PC-9 (cell line): ENCODE measurements around the gene PSMB7. TPM values are rescaled to one million over a fixed set of nuclear protein-coding genes. Genes with fewer than 3 reads are reported as not detected.

Source experiments
- BruUV-seq: library from RNA; stranded (reverse); fragments of 400-500 nt; replicated peaks from 2 replicates; lab custom pipeline; 2021; lab: Mats Ljungman, UMichigan
- CTCF ChIA-PET: fragments of 300-600 bp; sonication (Branson Sonifier 250); formaldehyde crosslinking; loops from one replicate; lab custom pipeline; 2022; ENCODE audit warnings: antibody characterized with exemption; lab: Charles Lee
- POLR2A ChIA-PET: fragments of 300-600 bp; sonication (Branson Sonifier 250); formaldehyde crosslinking; loops from one replicate; lab custom pipeline; 2022; ENCODE audit warnings: antibody characterized with exemption; ENCODE audit not compliant: unreplicated experiment; lab: Charles Lee
- DNase-seq, 2 experiments: peaks; one replicate each; pipeline versions ENCODE4 v3.0.0 to v3.0.0-alpha.2; 2015 to 2022; ENCODE audit warnings: mixed read lengths in 1 of 2
- H2AFZ ChIP-seq: fragments of 200-600 bp; sonication (generic); 2 replicates; pipeline ENCODE4 v1.8.1; 2017; ENCODE audit warnings: antibody characterized with exemption
- H3F3A ChIP-seq: fragments of 200-600 bp; sonication (generic); 2 replicates; pipeline ENCODE4 v1.8.1; 2017; ENCODE audit warnings: antibody characterized with exemption, mild to moderate bottlenecking, low read depth; ENCODE audit not compliant: insufficient read depth
- H3K27ac ChIP-seq: fragments of 200-600 bp; sonication (generic); 2 replicates; pipeline ENCODE4 v1.6.1; 2016; ENCODE audit warnings: mixed run types
- H3K27me3 ChIP-seq: fragments of 200-600 bp; sonication (generic); 2 replicates; pipeline ENCODE4 v1.6.1; 2016; ENCODE audit warnings: low read depth, mixed run types; ENCODE audit not compliant: insufficient read depth
- H3K36me3 ChIP-seq: fragments of 200-600 bp; sonication (generic); 2 replicates; pipeline ENCODE4 v1.6.1; 2016; ENCODE audit warnings: low read depth, mixed run types
- H3K4me1 ChIP-seq: fragments of 200-600 bp; sonication (generic); replicated peaks from 2 replicates; pipeline ENCODE4 v1.6.1; 2016; ENCODE audit warnings: mixed run types; ENCODE audit not compliant: insufficient read depth
- H3K4me2 ChIP-seq: fragments of 200-600 bp; sonication (generic); 2 replicates; pipeline ENCODE4 v1.6.1; 2017; ENCODE audit warnings: mixed run types
- H3K4me3 ChIP-seq: fragments of 200-600 bp; sonication (generic); 2 replicates; pipeline ENCODE4 v1.6.1; 2016; ENCODE audit warnings: mixed run types
- H3K79me2 ChIP-seq: fragments of 200-600 bp; sonication (generic); 2 replicates; pipeline ENCODE4 v1.6.1; 2017; ENCODE audit warnings: low read depth, mixed run types
- H3K9me2 ChIP-seq: fragments of 200-600 bp; sonication (generic); 2 replicates; pipeline ENCODE4 v1.8.1; 2017; ENCODE audit warnings: mild to moderate bottlenecking; ENCODE audit not compliant: insufficient read depth
- H3K9me3 ChIP-seq: fragments of 200-600 bp; sonication (generic); 2 replicates; pipeline ENCODE4 v1.8.1; 2016; ENCODE audit warnings: low read depth; ENCODE audit not compliant: insufficient read depth
- H4K20me1 ChIP-seq: fragments of 200-600 bp; sonication (generic); 2 replicates; pipeline ENCODE4 v1.8.1; 2017; ENCODE audit not compliant: insufficient read depth
- CTCF ChIP-seq: fragments of 200-600 bp; sonication (generic); conservative IDR thresholded peaks from 2 replicates; pipeline ENCODE4 v1.6.1; 2017; ENCODE audit warnings: mixed run types, antibody characterized with exemption, mild to moderate bottlenecking, moderate library complexity
- EZH2 ChIP-seq: fragments of 200-600 bp; sonication (generic); IDR thresholded peaks from 2 replicates; pipeline ENCODE4 v1.8.0; 2017; ENCODE audit warnings: antibody characterized with exemption, low read depth
- intact Hi-C: fragments of 100-400 bp; cut with micrococcal nuclease; formaldehyde crosslinking; loops from one replicate; pipeline ENCODE4 v1.10.0; 2022; ENCODE audit not compliant: unreplicated experiment
- total RNA-seq: library from RNA; stranded (reverse); gene quantifications from 2 replicates; pipeline ENCODE4 v1.2.3, GENCODE V29; 2021

Gene PSMB7
- total RNA-seq, 1 experiment from 2014 or later, result 359 TPM

GRCh38 chr9:124331580-124331979 is 83.7 kb downstream of the PSMB7 start:
- H4K20me1 ChIP-seq, result no peaks in the 10 kb centered on the region
- H3K4me3 ChIP-seq, result no peak overlapping the region
- no peaks in the 10 kb centered on the region for H3K9me3 ChIP-seq
- no peak for TF ChIP-seq CTCF
- TF ChIP-seq EZH2, result no peak
- no TSS peak for BruUV-seq
- H3F3A ChIP-seq, result no peaks in the 10 kb centered on the region
- H2AFZ ChIP-seq, result no peak overlapping the region
- ChIA-PET CTCF (interaction anchor here (0.6 kb wide), 1 partner anchor 118 kb away, joined by 5 read pairs; no protein-coding TSS in a partner anchor), POLR2A (no interaction called here)
- H3K9me2 ChIP-seq, result no peaks in the 10 kb centered on the region
- intact Hi-C loops, result no loop called here
- no peak overlapping the region for H3K27ac ChIP-seq
- no peak for DNase-seq
- no peaks in the 10 kb centered on the region for H3K36me3 ChIP-seq
- no peaks in the 10 kb centered on the region for H3K4me1 ChIP-seq
- no peak overlapping the region for H3K4me2 ChIP-seq
- no peaks in the 10 kb centered on the region for H3K27me3 ChIP-seq
- H3K79me2 ChIP-seq, result no peaks in the 10 kb centered on the region

GRCh38 chr9:124330011-124330697 is 85.1 kb downstream of the PSMB7 start:
- no peak overlapping the region for H3K4me2 ChIP-seq
- CTCF ChIA-PET, result no interaction called here
- no peak overlapping the region for H3K27ac ChIP-seq
- no peak for DNase-seq
- POLR2A ChIA-PET, result no interaction called here
- H3K9me2 ChIP-seq, result no peaks in the 10 kb centered on the region
- intact Hi-C loops, result no loop called here
- H2AFZ ChIP-seq, result no peak overlapping the region
- no peaks in the 10 kb centered on the region for H4K20me1 ChIP-seq
- no peaks in the 10 kb centered on the region for H3K36me3 ChIP-seq
- H3K4me3 ChIP-seq, result no peak overlapping the region
- no peaks in the 10 kb centered on the region for H3K27me3 ChIP-seq
- no peaks in the 10 kb centered on the region for H3F3A ChIP-seq
- TF ChIP-seq EZH2, result no peak
- TF ChIP-seq CTCF, result no peak
- no TSS peak for BruUV-seq
- H3K9me3 ChIP-seq, result no peaks in the 10 kb centered on the region
- no peaks in the 10 kb centered on the region for H3K4me1 ChIP-seq
- H3K79me2 ChIP-seq, result no peaks in the 10 kb centered on the region

GRCh38 chr9:124329206-124329792 is 85.9 kb downstream of the PSMB7 start:
- Histone ChIP-seq H3K27me3 (no peaks in the 10 kb centered on the region), H3K4me3 (no peak overlapping the region), H3F3A (no peaks in the 10 kb centered on the region), H2AFZ (no peak overlapping the region), H3K27ac (no peak overlapping the region), H3K9me3 (no peaks in the 10 kb centered on the region), H3K9me2 (no peaks in the 10 kb centered on the region), H3K79me2 (no peaks in the 10 kb centered on the region), H3K4me2 (no peak overlapping the region), H3K36me3 (no peaks in the 10 kb centered on the region), H4K20me1 (no peaks in the 10 kb centered on the region), H3K4me1 (no peaks in the 10 kb centered on the region)
- TF ChIP-seq EZH2, result no peak
- TF ChIP-seq CTCF, result no peak
- DNase-seq, result no peak
- intact Hi-C loops, result loop anchor here (10.0 kb wide), 1 partner anchor 784 kb away; no protein-coding TSS in a partner anchor
- POLR2A ChIA-PET, result no interaction called here
- CTCF ChIA-PET, result no interaction called here
- no TSS peak for BruUV-seq
